Endothelial cell of hepatic sinusoid (primary cell): ENCODE results near the gene PPFIA3.
"Not testable (repeated sequence)": the region's sequence is repeated elsewhere in the genome, so short reads cannot be mapped to it uniquely, and the experiment has no call there.

Source experiments
- in situ Hi-C: cut with HindIII; loops from 2 replicates; pipeline ENCODE4 v1.10.0; 2017; ENCODE audit warnings: low sequenced_read_pairs

PPFIA3 gene

GRCh38 chr19:49173198-49173597, 53.9 kb downstream of the PPFIA3 start:
- in situ Hi-C loops, result no loop called here

- in situ Hi-C loops, result no loop called here
Measured at GRCh38 chr19:49180659-49181058, 61.3 kb downstream of the PPFIA3 start.

GRCh38 chr19:49182010-49182847, 62.9 kb downstream of the PPFIA3 start:
- in situ Hi-C loops, result not testable (repeated sequence)

GRCh38 chr19:49182848-49183375, 63.6 kb downstream of the PPFIA3 start:
- in situ Hi-C loops, result no loop called here

DNA sequence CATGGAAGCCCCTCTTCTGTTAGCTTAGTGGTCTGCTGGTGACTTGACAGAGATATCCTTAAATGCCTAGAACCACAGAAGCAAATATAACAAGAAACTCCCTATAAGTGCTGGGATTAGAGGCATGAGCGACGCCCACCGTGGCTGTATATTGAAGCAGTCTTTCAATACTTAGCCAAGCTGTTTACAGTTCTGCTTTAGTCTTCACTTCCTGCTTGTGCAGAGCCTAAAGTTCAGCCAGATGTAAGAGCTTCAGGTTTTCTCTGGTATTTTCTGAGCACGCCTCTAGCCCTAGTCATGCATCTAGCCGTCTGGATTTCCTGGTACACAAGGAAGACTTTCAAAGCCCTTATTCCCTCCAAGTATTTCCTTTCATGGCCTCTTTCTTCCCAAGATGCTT, 66.8 kb downstream of the PPFIA3 start:
- in situ Hi-C loops, result no loop called here

DNA sequence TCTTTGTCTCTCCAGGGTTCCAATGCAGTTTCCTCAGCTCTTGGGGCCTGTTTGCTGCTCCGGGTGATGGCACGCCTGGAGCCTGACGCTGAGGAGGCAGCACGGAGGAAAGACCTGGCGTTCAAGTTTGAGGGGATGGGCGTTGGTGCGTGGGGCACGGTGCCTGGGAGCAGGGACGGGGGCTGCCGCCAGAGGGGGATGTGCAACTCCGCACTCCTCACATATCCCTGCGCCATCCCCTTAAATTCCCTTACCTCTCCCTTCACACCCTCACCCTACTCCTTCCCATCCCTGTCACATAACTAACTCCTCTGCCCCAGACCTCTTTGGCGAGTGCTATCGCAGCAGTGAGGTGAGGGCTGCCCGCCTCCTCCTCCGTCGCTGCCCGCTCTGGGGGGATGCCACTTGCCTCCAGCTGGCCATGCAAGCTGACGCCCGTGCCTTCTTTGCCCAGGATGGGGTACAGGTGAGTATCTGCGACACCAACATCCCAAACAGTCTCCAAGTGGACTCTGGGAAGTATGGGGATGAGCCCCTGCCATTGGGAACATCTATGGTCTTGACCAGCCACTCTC, 69.4 kb downstream of the PPFIA3 start:
- in situ Hi-C loops, result no loop called here

DNA sequence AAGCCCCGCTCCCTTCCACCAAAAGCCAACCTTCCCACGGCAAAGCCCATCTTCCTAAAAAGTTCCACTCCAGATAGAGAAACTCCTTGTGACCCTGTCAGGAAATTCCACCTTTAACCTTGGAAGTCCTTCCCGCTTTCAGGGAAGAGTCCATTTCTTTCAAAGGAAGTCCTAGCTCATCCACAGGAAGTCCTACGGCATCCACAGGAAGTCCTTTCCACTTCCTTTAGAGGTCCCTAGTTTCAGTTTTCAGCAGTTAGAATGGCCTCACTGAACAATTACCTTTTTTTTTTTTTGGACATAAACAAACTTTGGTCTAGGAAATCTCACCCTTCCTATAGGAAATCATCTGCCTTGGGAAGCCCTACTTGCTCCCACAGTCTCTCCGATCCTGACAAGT, 69.9 kb downstream of the PPFIA3 start:
- in situ Hi-C loops, result no loop called here

DNA sequence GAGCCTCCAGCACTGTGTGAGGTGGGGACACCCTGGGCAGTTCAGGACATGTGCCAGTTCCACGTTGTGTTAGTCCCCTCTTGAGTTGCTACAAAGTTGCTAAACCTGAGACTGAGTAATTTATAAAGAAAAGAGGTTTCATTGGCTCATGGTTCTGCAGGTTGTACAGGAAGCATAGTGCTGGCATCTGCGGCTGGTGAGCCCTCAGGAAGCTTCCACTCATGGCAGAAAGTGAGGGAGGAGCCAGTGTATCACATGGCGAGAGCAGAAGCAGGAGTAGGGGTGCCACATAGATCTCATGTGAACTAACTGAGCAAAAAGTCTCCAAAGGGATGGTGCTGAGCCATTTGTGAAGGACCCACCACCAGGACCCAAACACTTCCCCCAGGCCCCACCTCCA, 71.4 kb downstream of the PPFIA3 start:
- in situ Hi-C loops, result loop anchor here (5.0 to 10.0 kb wide), 2 partner anchors 108 to 206 kb away; no protein-coding TSS in a partner anchor

GRCh38 chr19:49193822-49194394, 74.6 kb downstream of the PPFIA3 start:
- in situ Hi-C loops, result loop anchor here (5.0 to 10.0 kb wide), 2 partner anchors 112 to 209 kb away; no protein-coding TSS in a partner anchor

- in situ Hi-C loops, result loop anchor here (5.0 to 10.0 kb wide), 2 partner anchors 112 to 210 kb away; no protein-coding TSS in a partner anchor
Measured at GRCh38 chr19:49194408-49194807, 75.1 kb downstream of the PPFIA3 start.

- in situ Hi-C loops, result loop anchor here (5.0 to 10.0 kb wide), 2 partner anchors 49 to 212 kb away; no protein-coding TSS in a partner anchor
Measured at GRCh38 chr19:49196527-49197240, 77.3 kb downstream of the PPFIA3 start.

- in situ Hi-C loops, result no loop called here
Measured at GRCh38 chr19:49200238-49200862, 81.0 kb downstream of the PPFIA3 start.
